Measurements from ENCODE around the gene SIDT1.

Gene SIDT1

DNA sequence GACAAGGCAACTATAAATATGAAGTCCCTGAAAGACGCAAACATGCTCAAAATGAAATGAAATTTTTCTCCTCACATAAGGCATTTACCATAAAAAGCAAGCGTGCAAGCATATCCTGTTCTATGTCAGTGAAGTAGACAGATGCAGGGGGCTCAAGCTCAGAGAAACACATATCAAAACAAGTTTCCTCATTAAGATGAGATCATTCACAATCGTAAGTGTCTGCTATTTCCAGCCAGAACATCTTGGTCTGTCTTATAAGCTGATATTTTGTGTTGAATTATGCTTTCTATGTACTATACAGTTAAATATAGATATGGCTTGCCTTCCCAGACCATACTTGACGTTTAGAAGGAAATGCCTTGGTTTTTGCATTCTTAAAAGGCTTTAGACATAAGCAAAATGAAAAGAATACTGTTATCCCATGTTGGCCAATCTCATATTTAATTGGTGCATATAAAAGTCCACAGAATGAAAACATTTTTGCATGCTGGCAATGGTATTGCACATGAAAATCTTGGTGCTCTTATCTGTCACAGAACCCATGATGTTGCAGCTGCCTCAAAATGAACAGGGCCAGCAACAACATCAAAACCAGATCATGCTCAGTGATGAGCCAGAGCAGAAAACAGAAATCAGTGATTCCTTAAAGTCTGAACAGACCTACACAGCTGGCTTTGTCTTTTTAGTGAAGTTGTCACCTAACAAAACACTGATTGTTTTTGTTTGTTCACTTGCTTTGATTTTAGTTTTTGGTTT is 65.4 kb downstream of the SIDT1 start:
- no peak for DNase-seq (ENCODE audit: low read depth in 3 of 3)

DNA sequence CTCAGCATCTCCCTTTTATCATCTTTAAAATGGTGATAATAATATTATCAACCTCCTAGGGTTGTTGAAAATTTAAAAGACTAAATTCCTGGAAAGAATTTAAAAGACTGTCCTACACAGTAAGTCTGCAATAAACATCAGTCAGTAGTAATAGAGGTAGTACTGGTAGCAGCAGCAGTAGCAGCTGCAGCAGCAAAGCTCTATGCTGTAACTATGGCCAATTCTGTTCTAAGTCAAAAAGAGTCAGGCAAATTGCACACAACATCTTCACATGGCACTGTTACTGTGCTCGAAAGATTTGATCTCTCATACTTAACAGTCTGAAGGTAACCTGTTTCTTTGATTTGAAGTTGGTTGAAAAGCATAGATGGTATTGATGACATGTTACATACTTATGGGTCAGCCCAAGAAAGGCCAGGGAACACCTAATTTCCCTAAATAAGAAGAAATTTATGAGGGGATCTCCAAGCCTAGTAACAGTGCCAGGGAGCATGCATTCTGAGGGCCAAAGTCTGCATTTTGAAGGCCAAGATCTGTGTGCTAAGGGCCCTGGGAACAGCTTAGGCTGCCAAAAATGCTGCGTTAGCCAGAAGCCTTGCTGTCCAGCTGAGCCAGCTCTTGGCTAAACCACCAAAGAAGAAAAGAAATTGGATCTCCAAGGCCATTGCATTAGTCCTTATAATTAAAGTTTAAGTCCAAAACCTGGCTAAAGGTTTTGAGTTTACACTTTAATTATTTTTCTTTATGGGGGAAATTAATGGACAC is 68.2 kb downstream of the SIDT1 start:
- no peak for DNase-seq (ENCODE audit: low read depth in 3 of 3)

DNA sequence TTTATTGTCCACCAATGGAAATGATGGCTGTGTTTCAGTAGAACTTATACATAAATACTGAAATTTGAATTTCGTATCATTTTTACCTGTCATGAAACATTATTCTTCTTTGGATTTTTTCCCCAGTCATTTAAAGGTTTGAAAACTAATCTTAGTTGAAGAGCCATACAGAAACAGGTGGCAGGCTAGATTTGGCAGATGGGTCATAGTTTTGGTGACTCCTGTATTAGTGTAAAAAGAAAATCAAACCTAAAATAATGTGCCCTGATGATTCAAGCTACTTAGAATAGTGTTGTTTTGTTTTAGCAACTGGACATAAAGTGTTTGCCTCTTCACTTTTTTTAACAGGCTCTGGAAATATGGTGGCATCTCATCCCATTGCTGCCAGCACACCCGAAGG is 68.9 kb downstream of the SIDT1 start:
- no peak for DNase-seq (ENCODE audit: low read depth in 3 of 3)

DNA sequence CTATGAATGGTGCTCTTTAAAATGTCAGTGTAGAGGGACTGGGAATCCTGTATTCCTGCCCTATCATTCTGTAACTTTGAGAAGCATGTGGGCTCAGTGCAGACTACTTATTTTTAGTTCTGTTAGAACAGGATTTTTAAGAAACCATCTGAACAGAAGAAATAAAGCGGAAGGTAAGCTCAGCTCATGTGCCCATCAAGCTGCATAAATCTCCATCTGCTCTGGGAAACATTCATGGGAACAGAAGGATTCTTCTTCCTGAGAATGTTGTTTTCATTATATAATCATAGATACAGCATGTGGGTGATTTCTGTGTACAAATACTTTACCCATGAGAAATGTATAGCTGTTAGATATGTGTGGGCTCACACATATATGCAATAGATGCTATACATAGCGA is 69.9 kb downstream of the SIDT1 start:
- DNase-seq (ENCODE audit: low read depth in 3 of 3) = no peak

DNA sequence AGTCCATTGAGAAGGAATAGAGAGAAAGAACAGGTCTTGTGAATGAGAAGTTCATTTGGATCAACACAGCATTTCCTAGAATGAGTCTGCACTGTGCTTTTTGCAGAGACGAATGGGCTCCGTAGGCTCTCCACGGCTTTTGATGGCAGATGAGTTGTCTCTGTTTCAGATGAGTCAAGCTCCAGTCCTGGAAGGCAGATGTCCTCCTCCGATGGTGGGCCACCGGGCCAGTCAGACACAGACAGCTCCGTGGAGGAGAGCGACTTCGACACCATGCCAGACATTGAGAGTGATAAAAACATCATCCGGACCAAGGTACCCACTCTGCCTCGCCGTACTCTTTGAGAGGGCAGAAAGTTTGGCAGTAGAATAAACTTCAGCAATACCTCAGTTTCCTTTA is 70.5 kb downstream of the SIDT1 start:
- DNase-seq (ENCODE audit: low read depth in 3 of 3) = no peak

DNA sequence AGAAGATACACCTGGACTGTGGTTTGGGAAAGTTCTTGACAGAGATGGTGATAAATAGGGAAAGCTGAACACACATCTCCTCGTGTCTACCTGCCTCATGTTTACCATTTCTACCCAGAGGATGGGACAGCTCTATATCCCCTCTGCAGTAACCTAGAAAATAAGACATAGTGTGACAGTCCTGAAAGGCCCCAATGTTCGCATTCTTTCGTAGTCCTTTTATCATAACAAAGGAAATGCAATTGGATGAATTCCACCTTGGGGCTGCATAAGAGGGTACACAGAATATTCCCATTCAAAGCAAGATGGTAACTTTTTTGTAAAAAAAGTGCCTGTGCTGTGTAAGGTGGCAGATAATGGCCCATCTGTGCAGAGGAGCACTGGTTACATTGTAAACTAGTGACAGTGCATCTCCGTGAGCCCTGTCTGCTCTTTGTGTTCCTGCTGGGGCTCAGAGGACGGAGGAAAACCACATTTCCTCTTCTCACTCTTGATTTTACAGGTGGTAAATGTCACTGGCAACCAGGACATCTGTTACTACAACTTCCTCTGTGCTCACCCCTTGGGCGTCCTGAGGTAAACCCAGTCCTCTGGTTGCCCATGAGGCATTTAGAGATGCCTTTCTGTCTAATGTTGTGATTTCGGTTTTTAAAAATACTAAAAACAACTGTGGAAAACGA is 74.3 kb downstream of the SIDT1 start:
- no peak for DNase-seq (ENCODE audit: low read depth in 3 of 3)

DNA sequence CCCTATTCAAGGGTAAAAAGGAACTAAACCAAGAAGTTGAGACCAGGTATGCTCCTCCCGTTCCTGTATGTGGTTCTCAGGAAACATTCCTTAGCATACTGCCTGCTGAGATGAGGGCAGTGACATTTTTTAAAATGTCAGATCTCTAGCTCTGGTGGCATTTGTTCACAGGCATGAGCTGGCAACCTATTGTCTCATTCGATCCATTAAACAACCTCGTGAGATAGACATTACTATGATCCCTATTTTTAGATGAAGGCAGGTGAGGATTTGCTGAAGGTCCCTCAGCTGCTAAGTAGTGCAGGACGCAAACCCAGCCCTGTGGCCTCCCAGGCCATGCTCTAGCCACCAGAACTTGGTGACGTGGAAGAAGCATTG is 74.9 kb downstream of the SIDT1 start:
- no peak for DNase-seq (ENCODE audit: low read depth in 3 of 3)

DNA sequence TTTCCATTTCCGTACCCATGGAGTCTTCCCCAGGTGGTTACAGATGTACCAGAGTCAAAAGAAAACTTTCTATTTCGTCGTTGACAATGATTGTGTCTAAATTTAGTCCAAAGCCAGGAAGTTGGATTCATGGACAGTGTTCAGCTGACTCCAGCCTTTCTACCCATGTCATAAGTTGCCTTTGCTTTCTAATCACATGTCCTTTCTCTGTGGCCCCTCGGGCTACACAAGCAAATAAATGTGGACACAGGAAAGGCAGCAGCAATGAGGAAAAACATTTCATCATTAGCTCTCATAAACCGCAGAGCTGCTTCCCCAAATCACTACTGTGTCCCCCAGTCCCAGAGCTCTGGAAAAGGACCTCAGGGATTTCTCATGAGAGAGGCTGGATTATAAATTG is 82.0 kb downstream of the SIDT1 start:
- DNase-seq (ENCODE audit: low read depth in 3 of 3) = no peak

DNA sequence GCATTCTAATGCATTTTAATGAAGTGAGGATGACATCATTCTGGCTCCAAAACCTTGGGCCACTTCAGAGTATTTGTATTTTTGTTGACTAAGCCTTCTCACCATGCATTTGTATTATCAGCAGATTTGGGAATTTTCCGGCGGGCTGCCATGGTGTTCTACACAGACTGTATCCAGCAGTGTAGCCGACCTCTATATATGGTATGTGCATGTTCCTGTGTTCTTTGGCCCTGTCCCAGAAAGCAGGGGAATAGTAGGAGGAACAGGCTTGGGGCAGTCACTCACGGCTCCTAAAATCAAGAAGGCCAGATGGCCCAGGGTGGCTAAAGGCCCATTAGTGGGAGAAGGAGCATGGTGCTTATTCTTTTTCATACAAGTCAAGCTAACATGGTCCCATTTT is 83.6 kb downstream of the SIDT1 start:
- no peak for DNase-seq (ENCODE audit: low read depth in 3 of 3)

DNA sequence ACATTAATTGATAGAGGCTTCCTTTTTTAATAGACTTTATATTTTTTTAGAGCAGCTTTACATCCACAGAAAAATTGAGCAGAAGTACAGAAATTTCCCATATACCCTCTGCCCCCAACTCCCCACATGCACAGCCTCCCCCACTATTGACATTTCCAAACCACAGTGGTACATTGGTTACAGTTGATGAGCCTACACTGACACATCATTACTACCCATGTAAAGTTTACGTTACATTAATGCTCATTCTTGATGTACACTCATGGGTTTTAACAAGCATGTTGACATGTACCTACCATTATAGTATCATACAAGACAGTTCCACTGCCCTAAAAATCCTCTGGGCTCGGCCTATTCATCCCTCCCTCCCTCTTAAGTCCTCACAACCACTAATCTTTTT is 85.4 kb downstream of the SIDT1 start:
- no peak for DNase-seq (ENCODE audit: low read depth in 3 of 3)

DNA sequence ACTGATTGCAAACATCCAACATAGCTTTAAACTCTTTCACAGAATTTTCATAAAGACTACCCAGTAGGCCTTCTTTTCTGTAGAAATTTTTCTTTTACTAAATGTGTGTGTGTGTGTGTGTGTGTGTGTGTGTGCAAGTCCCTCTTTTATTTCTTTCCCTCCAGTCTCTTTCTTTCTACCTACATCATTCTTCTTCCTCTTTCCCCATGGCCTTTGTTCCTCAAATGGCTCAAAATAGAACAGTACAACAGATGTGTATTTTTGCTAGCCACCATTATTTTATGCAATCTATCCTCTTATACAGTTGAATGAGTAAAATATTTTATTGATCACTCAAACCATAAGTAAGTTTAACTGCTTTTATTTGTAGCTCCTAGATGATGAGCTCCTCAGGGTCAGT is 87.7 kb downstream of the SIDT1 start:
- no peak for DNase-seq (ENCODE audit: low read depth in 3 of 3)

DNA sequence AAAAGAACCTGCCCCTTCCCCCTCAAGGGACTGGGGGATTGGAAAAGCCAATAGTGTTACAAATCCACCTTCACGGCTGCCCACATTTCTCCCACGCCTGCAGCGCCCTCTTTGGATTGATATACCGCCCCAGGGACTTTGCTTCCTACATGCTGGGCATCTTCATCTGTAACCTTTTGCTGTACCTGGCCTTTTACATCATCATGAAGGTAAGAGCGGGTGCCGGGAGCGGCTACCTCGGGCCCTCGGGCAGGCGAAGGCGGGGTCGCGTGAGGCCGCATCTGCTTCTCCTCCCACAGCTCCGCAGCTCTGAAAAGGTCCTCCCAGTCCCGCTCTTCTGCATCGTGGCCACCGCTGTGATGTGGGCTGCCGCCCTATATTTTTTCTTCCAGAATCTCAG is 91.0 kb downstream of the SIDT1 start:
- no peak for DNase-seq (ENCODE audit: low read depth in 3 of 3)

DNA sequence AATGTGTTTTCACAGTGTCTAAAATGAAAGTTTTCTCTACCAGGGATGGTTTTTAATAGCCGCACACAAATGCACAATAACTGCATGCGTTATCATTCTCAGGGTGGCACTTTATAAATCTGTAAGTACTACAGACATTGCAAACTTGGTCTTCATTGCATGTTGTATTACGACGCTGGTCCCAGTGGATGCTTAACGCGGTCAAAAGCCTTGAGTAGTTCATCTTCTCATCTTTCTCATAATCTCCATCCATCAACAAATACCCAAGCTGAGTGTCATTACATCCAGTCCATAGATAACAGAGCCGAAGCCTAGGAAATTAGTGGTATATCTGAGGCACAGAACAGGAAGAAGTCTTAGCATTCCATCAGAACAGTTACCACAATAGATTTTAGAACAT is 91.5 kb downstream of the SIDT1 start:
- no peak for DNase-seq (ENCODE audit: low read depth in 3 of 3)

DNA sequence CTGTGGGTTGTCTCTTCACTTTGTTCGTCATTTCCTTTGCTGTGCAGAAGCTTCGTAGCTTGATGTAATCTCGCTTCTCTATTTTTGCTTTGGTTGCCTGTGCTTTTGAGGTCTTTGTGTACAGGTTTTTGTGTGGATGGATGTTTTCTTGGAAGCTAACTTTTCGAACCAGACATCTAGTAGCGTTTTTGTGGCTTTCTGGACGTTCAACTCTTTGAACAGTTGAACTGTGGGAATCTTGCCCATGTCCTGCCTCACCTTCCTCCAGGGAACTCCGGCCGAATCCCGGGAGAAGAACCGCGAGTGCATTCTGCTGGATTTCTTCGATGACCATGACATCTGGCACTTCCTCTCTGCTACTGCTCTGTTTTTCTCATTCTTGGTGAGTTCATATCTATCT is 93.5 kb downstream of the SIDT1 start:
- no peak for DNase-seq (ENCODE audit: low read depth in 3 of 3)

DNA sequence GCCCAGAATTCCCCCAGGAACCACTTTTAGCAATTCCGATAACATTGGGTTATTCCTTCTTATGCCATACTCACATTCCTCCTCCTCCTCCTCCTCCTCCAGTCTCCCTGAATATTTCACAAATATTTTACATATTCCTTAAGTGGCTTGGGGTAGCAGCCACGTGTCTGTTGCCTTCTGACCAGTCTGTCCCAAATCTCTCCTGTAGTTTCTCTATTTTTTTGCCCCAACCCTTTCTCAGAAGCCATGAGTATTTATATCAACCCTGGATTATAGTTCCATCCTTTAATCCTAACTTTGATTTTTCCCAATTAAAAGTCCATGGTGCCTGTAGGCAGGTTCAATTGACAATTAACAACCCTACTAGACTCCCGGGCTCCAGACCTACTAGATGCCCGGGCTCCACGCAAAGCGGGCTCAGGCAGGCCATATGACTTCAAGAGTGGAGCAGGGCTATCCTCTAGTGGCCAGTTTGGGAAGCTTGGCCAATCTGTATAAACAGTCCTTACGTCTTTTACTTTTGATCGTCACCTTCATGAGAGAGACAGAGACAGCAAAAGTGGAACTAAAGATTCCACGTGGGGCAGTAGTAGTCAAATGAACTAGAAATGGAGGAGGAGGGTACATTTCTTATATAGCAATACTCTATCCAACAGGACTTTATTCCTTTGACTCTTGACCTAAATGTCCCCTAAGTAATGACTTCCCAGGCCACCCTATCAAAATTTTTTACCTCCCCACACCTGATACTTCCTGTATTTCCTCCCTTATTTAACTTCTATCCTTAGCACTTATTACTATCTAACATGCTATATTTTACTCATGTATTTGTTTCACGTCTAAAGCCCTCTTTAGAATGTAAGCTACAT is 94.4 kb downstream of the SIDT1 start:
- no peak for DNase-seq (ENCODE audit: low read depth in 3 of 3)

DNA sequence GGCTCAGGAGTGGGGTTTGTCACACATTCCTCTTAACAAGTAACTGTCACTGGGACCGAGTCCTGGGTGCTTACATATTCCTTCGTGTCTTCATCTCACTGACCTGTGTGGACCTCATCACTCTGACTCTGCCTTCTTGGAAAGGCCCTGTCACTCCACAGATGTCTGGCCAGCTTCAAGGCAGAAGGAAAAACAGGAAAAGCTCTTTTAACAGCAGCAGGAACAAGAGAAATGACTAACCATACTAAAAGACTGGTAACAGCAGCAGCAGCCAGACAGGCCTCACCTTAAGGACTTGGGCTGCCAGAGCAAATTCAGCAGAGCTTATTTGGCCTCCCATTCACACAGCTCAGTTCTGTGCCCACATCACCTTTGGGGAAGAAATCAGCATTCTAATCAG is 96.0 kb downstream of the SIDT1 start:
- DNase-seq (ENCODE audit: low read depth in 3 of 3) = no peak

DNA sequence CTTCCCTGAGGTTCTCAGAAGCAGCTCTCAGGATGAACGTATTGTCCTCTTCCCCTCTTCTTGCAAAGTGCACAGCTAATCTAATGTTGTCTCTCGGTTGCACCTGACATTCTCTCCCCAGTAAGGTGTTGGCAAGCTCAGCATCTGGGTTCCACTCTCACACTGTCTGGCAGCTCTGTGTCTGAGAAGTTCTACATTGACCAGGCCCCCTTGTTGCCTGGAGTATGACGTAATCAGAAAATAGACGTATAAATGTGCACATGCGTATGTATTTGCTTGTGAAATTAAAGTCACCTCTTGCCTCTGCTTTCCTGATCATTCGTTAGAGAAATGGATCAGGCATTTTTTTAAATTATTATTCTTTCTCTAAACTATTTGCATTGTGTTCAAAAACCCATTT is 96.4 kb downstream of the SIDT1 start:
- DNase-seq (ENCODE audit: low read depth in 3 of 3) = no peak

DNA sequence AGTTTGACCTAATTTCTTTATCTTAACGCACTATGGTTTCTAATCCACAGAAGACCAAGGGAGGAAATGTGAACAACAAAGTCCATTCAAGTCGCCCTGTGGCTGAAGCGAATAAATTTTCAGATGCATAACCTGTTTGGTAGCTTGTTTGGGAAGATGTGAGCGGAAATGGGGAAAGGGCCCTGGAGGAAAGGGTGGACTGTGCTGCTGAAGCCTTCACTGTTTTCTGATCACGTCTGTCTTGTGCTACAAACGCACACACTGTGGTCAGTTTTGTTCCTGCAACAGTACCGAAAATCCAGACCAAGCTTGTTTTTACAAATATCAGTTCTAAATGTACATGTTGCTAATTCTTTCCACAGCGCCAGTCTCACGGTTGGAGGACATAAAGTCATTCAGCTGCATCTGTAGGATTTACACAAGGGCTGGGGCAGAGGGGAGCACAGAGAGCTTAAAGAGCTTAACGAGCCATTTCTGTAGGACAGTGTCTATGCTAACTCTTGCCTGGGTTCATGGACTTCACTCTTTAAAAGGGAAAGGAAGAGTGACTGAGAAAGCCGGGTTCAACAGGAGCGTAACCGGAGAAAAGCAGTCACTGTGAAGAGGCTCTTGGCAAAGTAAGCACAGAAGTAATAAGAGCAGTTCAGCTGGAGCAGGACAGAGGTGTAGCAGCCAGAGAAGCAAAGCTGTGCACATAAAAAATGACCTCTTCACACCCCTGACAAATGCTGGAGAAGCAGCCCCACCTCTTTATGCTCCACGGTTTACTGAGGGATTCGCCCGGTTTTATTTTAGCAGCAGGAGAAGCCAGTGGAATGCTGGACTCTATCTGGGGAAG is 97.4 kb downstream of the SIDT1 start:
- no peak for DNase-seq (ENCODE audit: low read depth in 3 of 3)

DNA sequence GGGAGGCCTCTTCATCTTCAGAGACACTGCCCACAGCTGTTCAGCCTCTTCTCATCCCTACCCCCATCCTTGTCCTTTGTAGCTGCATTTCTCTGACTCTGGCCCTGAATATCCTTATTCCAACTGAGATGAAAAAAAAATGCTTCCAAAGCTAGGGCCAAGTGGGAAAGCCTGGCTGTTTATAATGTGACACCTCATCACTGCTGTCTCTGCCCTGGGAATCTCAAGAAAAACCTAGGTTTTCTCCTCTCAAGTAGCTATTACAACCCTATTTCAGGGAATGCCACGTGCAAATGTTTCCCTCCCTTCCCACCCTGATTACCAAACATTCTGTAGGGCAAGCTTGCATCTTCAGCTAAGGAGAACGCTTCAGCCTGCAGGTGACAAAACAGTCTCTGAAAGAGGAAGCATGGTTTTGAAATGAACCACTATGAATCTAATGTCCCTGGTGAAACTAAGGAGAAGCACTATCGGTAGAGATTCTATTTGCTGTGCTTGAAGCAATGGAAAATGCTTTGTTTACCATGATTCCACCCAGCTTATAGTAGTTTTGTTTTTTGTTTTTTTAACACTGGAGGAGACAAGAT is 98.7 kb downstream of the SIDT1 start:
- DNase-seq (ENCODE audit: low read depth in 3 of 3) = no peak

DNA sequence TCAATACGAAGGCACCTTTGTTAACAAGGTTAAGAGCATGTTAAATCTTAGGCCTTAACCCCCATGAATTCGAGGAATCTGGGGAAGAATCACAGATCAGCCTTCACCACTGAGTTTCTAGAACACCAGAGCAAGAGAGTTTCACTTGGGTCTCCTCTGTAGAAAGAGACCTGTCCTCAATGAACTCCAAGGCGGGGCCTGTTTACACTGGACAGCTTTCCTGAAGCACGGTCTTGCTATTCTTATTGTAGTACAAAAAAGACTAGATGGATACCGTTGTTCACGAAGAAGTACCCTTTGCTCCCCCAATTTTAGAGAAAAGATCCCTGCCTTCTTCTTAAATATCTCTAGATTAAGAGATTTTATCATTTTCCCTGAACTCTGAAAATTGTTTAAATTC is 99.2 kb downstream of the SIDT1 start:
- no peak for DNase-seq (ENCODE audit: low read depth in 3 of 3)

All from stimulated activated CD4-positive, alpha-beta T cell treated with anti-CD3 and anti-CD28 coated beads, TNF-alpha, amount 100 ng/mL, for 4 hours (primary cell).